Mesothelial cell of epicardium (in vitro differentiated cells): ENCODE data around the gene PADI4. TPM values are rescaled to one million over a fixed set of nuclear protein-coding genes. Genes with fewer than 3 reads are reported as not detected.
A peak's percentile ranks its signal among the peaks of the same experiment; 100 is the strongest.
"Not testable (repeated sequence)": the region's sequence is repeated elsewhere in the genome, so short reads cannot be mapped to it uniquely, and the experiment has no call there.

Source experiments
- DNase-seq, 2 experiments: peaks; one replicate each; pipeline ENCODE4 v3.0.0; 2021; ENCODE audit warnings: low spot score in 2 of 2; ENCODE audit not compliant: unreplicated experiment in 2 of 2
- H3K27ac Mint-ChIP-seq: 2 replicates; pipeline ENCODE4 v1.8.0; 2021; ENCODE audit warnings: mixed read lengths
- H3K27me3 Mint-ChIP-seq: 2 replicates; pipeline ENCODE4 v1.8.0; 2021; ENCODE audit warnings: low read depth, mixed read lengths
- H3K36me3 Mint-ChIP-seq: 2 replicates; pipeline ENCODE4 v1.8.0; 2021; ENCODE audit warnings: mixed read lengths
- H3K4me1 Mint-ChIP-seq: 2 replicates; pipeline ENCODE4 v1.8.0; 2021; ENCODE audit warnings: mixed read lengths
- H3K4me3 Mint-ChIP-seq: 2 replicates; pipeline ENCODE4 v1.8.0; 2021; ENCODE audit warnings: mild to moderate bottlenecking, moderate library complexity, mixed read lengths
- H3K9me3 Mint-ChIP-seq: 2 replicates; pipeline ENCODE4 v1.8.0; 2021; ENCODE audit warnings: mixed read lengths
- CTCF ChIP-seq: fragments of 200-600 bp; sonication (generic); IDR thresholded peaks from one replicate; pipeline ENCODE4 v1.5.0; 2021; ENCODE audit warnings: antibody characterized with exemption; ENCODE audit not compliant: unreplicated experiment
- microRNA-seq: library from miRNA; unstranded; fragments of <30 nt; microRNA quantifications from one replicate; pipeline ENCODE4 v1.2.0, GENCODE V29; 2021; ENCODE audit warnings: inconsistent platforms, mixed read lengths
- total RNA-seq: library from RNA; stranded (reverse); gene quantifications from 3 replicates; pipeline ENCODE4 v1.2.1, GENCODE V29; 2021

Gene PADI4
- total RNA-seq, 1 donor from 2014 or later, result not detected

DNA sequence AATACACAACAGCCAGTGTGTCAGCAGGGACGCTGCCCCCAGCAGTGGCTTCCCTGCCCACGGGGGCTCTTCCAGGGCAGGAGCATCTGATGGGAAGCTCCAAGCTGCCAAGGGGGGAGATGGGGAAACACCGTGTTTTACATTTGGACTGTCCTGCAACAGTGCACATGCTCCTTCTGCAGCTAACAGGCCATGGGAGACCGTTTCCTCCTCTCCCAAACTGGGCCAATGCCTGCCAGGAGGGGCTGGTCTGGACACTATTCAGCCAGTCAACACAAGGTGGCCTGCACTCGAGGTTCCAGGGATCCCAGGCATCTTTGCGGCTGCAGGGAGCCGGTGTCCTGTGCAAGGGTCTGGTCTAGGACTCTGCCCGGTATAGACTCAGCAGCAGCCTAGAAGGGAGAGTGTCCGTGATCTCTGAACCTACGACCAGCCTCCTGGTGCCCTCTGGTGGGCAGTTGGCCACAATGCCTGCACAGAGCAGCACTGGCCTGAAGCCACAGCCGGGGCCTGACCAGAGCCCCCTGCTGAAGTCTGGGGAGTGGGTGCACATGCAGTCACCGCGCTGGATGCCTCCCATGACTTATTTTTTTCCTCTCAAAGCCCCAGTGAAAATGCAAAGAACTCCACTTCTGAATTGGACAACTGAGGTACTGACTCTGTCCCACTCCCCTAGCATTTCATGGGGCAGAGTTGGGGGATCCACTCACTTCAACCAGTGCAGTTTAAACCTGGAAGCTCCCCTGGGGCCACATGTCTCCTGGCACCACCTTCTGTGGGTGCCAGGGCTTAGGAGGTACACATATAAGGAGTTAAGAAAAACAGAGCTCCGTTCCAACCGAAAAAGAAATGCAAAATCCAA lies 98.1 kb downstream of the PADI4 start:
- H3K4me1 Mint-ChIP-seq, result no peaks in the 10 kb centered on the region
- no peak overlapping the region for H3K27ac Mint-ChIP-seq
- H3K27me3 Mint-ChIP-seq, result no peaks in the 10 kb centered on the region
- peaks cover 28% of the 10 kb centered on the region for H3K36me3 Mint-ChIP-seq
- no peak overlapping the region for H3K4me3 Mint-ChIP-seq
- TF ChIP-seq CTCF, result peak; percentile 72
- peak in 1 of 2 experiments; percentile 69 for DNase-seq
- H3K9me3 Mint-ChIP-seq, result no peaks in the 10 kb centered on the region

DNA sequence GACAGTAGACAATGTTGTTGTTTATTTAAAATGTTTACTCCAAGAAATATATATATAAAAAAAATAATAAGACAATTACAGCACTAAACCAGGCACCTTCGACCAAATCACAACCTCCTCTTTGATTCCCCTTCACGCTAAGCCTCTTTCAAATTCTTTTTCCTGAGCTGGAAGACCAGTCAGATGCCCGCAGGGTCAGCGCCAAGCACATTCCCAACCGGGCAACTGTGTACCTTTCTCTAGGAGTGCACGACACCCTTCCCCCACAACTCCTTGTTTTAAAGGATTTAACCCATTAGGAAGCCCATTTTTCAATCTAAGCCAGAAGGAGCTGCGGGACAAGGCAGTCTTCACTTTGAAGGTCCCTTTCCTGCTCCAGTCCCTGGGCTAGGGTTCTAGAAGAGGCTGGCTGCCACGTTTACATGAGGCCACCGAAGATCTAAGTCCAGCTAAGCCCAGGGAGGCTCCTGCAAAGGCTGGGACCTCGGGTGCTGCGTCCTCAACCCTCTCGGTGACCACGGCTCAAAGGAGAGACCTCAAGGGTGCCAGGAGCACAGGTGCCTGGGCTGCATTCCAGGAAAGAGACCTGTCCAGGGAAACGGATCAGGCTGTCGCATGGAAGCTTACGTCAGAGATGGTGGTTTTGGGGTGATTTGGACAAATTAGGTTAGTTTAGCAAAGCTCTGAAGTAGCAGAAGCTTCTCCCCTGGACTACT lies 98.9 kb downstream of the PADI4 start:
- H3K4me3 Mint-ChIP-seq, H3K9me3 Mint-ChIP-seq, H3K4me1 Mint-ChIP-seq, DNase-seq, H3K27me3 Mint-ChIP-seq: not testable (repeated sequence)
- Mint-ChIP-seq H3K27ac (peak overlapping the region; percentile 73), H3K36me3 (peaks cover 33% of the 10 kb centered on the region)

GRCh38 chr1:17407786-17408514 lies 100.0 kb downstream of the PADI4 start:
- H3K4me1 Mint-ChIP-seq, H3K27ac Mint-ChIP-seq, H3K27me3 Mint-ChIP-seq, DNase-seq, H3K4me3 Mint-ChIP-seq, H3K9me3 Mint-ChIP-seq: not testable (repeated sequence)
- peaks cover 38% of the 10 kb centered on the region for H3K36me3 Mint-ChIP-seq

GRCh38 chr1:17409391-17409811 lies 101.4 kb downstream of the PADI4 start:
- Mint-ChIP-seq H3K9me3 (no peaks in the 10 kb centered on the region), H3K27me3 (no peaks in the 10 kb centered on the region), H3K4me1 (peaks cover 11% of the 10 kb centered on the region), H3K27ac (no peak overlapping the region), H3K36me3 (peaks cover 42% of the 10 kb centered on the region), H3K4me3 (no peak overlapping the region)
- no peak for TF ChIP-seq CTCF
- no peak for DNase-seq

- H3K27me3 Mint-ChIP-seq, result no peaks in the 10 kb centered on the region
- H3K4me3 Mint-ChIP-seq, result no peak overlapping the region
- DNase-seq, result no peak
- H3K4me1 Mint-ChIP-seq, result peaks cover 11% of the 10 kb centered on the region
- no peak for TF ChIP-seq CTCF
- H3K36me3 Mint-ChIP-seq, result peaks cover 59% of the 10 kb centered on the region
- H3K9me3 Mint-ChIP-seq, result no peaks in the 10 kb centered on the region
- peak overlapping the region; percentile 47 for H3K27ac Mint-ChIP-seq
Measured at GRCh38 chr1:17412093-17412870, 104.3 kb downstream of the PADI4 start.

Small RNA genes lying within 50 kb of the gene (microRNA-seq; reads per million reads assigned to microRNA genes)
- not detected for gene MIR3972

Other genes starting within 250 kb of the PADI4 start
- gene PADI2, start 188.7 kb upstream of the PADI4 start, total RNA-seq, result 0.49 to 0.62 TPM (median 0.52 TPM) in 3 replicates
- gene PADI1, start 103.1 kb upstream of the PADI4 start, total RNA-seq, result 0.09 TPM in 1 of 3 replicates, not detected in the others
- 0.07 TPM in 1 of 3 replicates, not detected in the others for gene PADI3, start 59.1 kb upstream of the PADI4 start, total RNA-seq
- not detected in 3 replicates for gene PADI6, start 64.0 kb downstream of the PADI4 start, total RNA-seq
- 155 to 164 TPM (median 159 TPM) in 3 replicates for gene RCC2, start 131.5 kb downstream of the PADI4 start, total RNA-seq
- gene ARHGEF10L, start 231.5 kb downstream of the PADI4 start, total RNA-seq, result 31.3 to 33.1 TPM (median 32.6 TPM) in 3 replicates